PC-9 (cell line): Measurements from ENCODE around the gene HEATR5B. TPM values are rescaled to one million over a fixed set of nuclear protein-coding genes. Genes with fewer than 3 reads are reported as not detected.

ENCODE experiments used
- Bru-seq: library from RNA; stranded (reverse); fragments of 400-500 nt; gene quantifications from one replicate; lab custom pipeline; 2021; lab: Mats Ljungman, UMichigan
- BruChase-seq, 2 experiments: library from RNA; stranded (reverse); fragments of 400-500 nt; gene quantifications; one replicate each; lab custom pipeline; 2021; lab: Mats Ljungman, UMichigan
- BruUV-seq: library from RNA; stranded (reverse); fragments of 400-500 nt; replicated peaks from 2 replicates; lab custom pipeline; 2021; lab: Mats Ljungman, UMichigan
- CTCF ChIA-PET: fragments of 300-600 bp; sonication (Branson Sonifier 250); formaldehyde crosslinking; loops from one replicate; lab custom pipeline; 2022; ENCODE audit warnings: antibody characterized with exemption; lab: Charles Lee
- POLR2A ChIA-PET: fragments of 300-600 bp; sonication (Branson Sonifier 250); formaldehyde crosslinking; loops from one replicate; lab custom pipeline; 2022; ENCODE audit warnings: antibody characterized with exemption; ENCODE audit not compliant: unreplicated experiment; lab: Charles Lee
- DNase-seq, 2 experiments: peaks; one replicate each; pipeline versions ENCODE4 v3.0.0 to v3.0.0-alpha.2; 2015 to 2022; ENCODE audit warnings: mixed read lengths in 1 of 2
- H2AFZ ChIP-seq: fragments of 200-600 bp; sonication (generic); 2 replicates; pipeline ENCODE4 v1.8.1; 2017; ENCODE audit warnings: antibody characterized with exemption
- H3F3A ChIP-seq: fragments of 200-600 bp; sonication (generic); 2 replicates; pipeline ENCODE4 v1.8.1; 2017; ENCODE audit warnings: antibody characterized with exemption, mild to moderate bottlenecking, low read depth; ENCODE audit not compliant: insufficient read depth
- H3K27ac ChIP-seq: fragments of 200-600 bp; sonication (generic); 2 replicates; pipeline ENCODE4 v1.6.1; 2016; ENCODE audit warnings: mixed run types
- H3K27me3 ChIP-seq: fragments of 200-600 bp; sonication (generic); 2 replicates; pipeline ENCODE4 v1.6.1; 2016; ENCODE audit warnings: low read depth, mixed run types; ENCODE audit not compliant: insufficient read depth
- H3K36me3 ChIP-seq: fragments of 200-600 bp; sonication (generic); 2 replicates; pipeline ENCODE4 v1.6.1; 2016; ENCODE audit warnings: low read depth, mixed run types
- H3K4me1 ChIP-seq: fragments of 200-600 bp; sonication (generic); replicated peaks from 2 replicates; pipeline ENCODE4 v1.6.1; 2016; ENCODE audit warnings: mixed run types; ENCODE audit not compliant: insufficient read depth
- H3K4me2 ChIP-seq: fragments of 200-600 bp; sonication (generic); 2 replicates; pipeline ENCODE4 v1.6.1; 2017; ENCODE audit warnings: mixed run types
- H3K4me3 ChIP-seq: fragments of 200-600 bp; sonication (generic); 2 replicates; pipeline ENCODE4 v1.6.1; 2016; ENCODE audit warnings: mixed run types
- H3K79me2 ChIP-seq: fragments of 200-600 bp; sonication (generic); 2 replicates; pipeline ENCODE4 v1.6.1; 2017; ENCODE audit warnings: low read depth, mixed run types
- H3K9me2 ChIP-seq: fragments of 200-600 bp; sonication (generic); 2 replicates; pipeline ENCODE4 v1.8.1; 2017; ENCODE audit warnings: mild to moderate bottlenecking; ENCODE audit not compliant: insufficient read depth
- H3K9me3 ChIP-seq: fragments of 200-600 bp; sonication (generic); 2 replicates; pipeline ENCODE4 v1.8.1; 2016; ENCODE audit warnings: low read depth; ENCODE audit not compliant: insufficient read depth
- H4K20me1 ChIP-seq: fragments of 200-600 bp; sonication (generic); 2 replicates; pipeline ENCODE4 v1.8.1; 2017; ENCODE audit not compliant: insufficient read depth
- EZH2 ChIP-seq: fragments of 200-600 bp; sonication (generic); IDR thresholded peaks from 2 replicates; pipeline ENCODE4 v1.8.0; 2017; ENCODE audit warnings: antibody characterized with exemption, low read depth
- intact Hi-C: fragments of 100-400 bp; cut with micrococcal nuclease; formaldehyde crosslinking; loops from one replicate; pipeline ENCODE4 v1.10.0; 2022; ENCODE audit not compliant: unreplicated experiment
- long read RNA-seq: library from polyadenylated mRNA; stranded (forward); transcript quantifications from one replicate; pipeline ENCODE4 v2.0.0, GENCODE V29; 2022
- total RNA-seq: library from RNA; stranded (reverse); gene quantifications from 2 replicates; pipeline ENCODE4 v1.2.3, GENCODE V29; 2021
- TF ChIP-seq, protein P1 (sequence below): fragments of 200-600 bp; sonication (generic); conservative IDR thresholded peaks from 2 replicates; pipeline ENCODE4 v1.6.1; 2017; ENCODE audit warnings: mixed run types, antibody characterized with exemption, mild to moderate bottlenecking, moderate library complexity

The HEATR5B gene
- total RNA-seq (10.4 and 13.0 TPM in 2 replicates), Bru-seq, nascent RNA (percentile 64 among the genes with signal in this experiment), BruChase-seq, experiment 1, labeled RNA remaining after a 2-hour chase (percentile 69 among the genes with signal in this experiment), BruChase-seq, experiment 2, labeled RNA remaining after a 6-hour chase (percentile 66 among the genes with signal in this experiment)
- long read RNA-seq, full-length matches to known transcripts, result 1 of 9 reads
- long read RNA-seq, partial matches to known transcripts, result 3 of 9 reads
- long read RNA-seq, other reads (novel, unspliced or antisense), result 5 of 9 reads

DNA sequence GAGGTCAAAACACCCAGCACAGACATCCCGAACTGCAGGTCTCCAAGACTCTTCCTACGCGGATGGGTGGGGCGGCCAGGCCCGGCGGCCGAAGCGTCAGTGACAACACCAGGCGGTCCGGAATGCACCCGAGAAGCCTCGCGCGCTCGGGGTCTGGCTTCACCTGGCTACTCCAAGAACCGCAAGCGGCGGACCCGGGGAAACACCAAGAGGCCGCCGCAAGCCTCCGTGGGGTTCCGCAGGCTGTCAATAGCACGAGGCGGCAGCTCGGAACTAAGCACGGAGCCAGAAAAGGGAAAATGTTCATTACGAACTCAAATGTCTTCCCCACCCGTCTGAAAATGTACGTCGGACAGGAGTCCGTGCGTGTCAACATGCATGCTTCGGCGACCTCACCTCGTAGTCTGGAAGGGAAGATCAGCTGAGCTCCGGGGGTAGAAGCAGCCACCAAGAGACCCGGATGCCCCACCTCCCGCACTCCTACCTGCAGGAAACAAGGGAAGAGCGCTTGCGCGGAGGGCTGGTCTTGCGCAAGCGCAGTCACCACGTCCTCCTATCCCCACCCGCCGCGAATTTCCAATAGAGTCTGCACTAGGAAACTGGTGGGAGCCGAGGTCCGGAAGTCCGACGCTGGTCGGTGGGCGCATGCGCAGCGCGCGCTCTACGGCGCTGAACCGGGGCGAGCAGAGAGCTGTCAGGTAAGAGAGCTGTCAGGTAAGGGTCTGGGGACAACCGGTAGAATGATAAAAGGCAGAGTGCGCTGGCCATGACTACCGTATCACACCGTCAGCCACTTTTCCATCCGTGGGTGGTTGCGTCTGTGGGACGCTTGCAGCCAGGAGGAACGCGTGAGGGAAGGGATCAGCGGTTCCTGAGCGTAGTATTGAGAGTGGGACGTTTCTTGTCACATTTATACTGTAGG, at the start of gene HEATR5B, which contains the start of gene GPATCH11:
Gene HEATR5B, minus strand, starts transcription at position 500 of the 922 bp plus-strand sequence. CDS start 958 bp downstream, outside the sequence.
Gene GPATCH11, plus strand, starts transcription at position 646 of the 922 bp plus-strand sequence. CDS start 3,864 bp downstream, outside the sequence.
- H3K4me1 ChIP-seq, result peaks cover 24% of the 10 kb centered on the region
- TF ChIP-seq, protein P1, sequence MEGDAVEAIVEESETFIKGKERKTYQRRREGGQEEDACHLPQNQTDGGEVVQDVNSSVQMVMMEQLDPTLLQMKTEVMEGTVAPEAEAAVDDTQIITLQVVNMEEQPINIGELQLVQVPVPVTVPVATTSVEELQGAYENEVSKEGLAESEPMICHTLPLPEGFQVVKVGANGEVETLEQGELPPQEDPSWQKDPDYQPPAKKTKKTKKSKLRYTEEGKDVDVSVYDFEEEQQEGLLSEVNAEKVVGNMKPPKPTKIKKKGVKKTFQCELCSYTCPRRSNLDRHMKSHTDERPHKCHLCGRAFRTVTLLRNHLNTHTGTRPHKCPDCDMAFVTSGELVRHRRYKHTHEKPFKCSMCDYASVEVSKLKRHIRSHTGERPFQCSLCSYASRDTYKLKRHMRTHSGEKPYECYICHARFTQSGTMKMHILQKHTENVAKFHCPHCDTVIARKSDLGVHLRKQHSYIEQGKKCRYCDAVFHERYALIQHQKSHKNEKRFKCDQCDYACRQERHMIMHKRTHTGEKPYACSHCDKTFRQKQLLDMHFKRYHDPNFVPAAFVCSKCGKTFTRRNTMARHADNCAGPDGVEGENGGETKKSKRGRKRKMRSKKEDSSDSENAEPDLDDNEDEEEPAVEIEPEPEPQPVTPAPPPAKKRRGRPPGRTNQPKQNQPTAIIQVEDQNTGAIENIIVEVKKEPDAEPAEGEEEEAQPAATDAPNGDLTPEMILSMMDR, result no peak
- TF ChIP-seq EZH2, result no peak
- 0 out of 2 replicates have a peak, but pooled peaks cover 6% of the 10 kb centered on the region for H4K20me1 ChIP-seq
- intact Hi-C loops, result no loop called here
- peak within 1 kb of the TSS; percentile 72 for H3K4me3 ChIP-seq
- H3K27me3 ChIP-seq, result no peaks in the 10 kb centered on the region
- peak; percentile 95 for DNase-seq
- ChIA-PET CTCF (no interaction called here), POLR2A (no interaction called here)
- TSS peak; percentile 55 for BruUV-seq
- no peaks in the 10 kb centered on the region for H3K9me2 ChIP-seq
- H3K4me2 ChIP-seq, result peak within 1 kb of the TSS; percentile 97
- H3F3A ChIP-seq, result peaks cover 19% of the 10 kb centered on the region; the same call in 1 of the 2 replicates
- H3K9me3 ChIP-seq, result no peaks in the 10 kb centered on the region
- peaks cover 22% of the 10 kb centered on the region for H3K79me2 ChIP-seq
- H3K27ac ChIP-seq, result peak within 1 kb of the TSS; percentile 40
- H2AFZ ChIP-seq, result peak within 1 kb of the TSS; percentile 94
- no peaks in the 10 kb centered on the region for H3K36me3 ChIP-seq

DNA sequence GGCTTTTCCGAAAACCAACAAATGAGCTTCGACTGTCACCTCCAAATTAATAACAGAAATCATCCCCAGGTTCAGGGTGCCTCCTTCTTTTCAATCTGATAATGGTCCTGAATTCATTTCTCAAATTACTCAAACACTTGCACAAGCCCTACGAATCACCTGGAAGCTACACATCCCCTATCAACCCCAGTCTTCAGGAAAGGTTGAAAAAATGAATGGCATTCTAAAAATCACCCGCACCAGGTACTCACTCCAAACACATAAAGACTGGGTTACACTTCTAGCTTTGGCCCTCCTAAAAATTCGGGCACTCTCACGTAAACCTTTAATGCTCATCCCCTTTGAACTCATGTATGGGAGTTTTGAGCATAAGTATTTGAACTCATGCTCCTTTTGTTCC, 48.7 kb upstream of the HEATR5B start:
- Histone ChIP-seq H3K4me3 (no peak overlapping the region), H3K4me1 (no peaks in the 10 kb centered on the region), H3F3A (no peaks in the 10 kb centered on the region), H3K79me2 (no peaks in the 10 kb centered on the region), H3K9me3 (no peaks in the 10 kb centered on the region), H4K20me1 (no peaks in the 10 kb centered on the region), H3K27ac (no peak overlapping the region), H3K27me3 (no peaks in the 10 kb centered on the region), H3K4me2 (no peak overlapping the region), H3K36me3 (peaks cover 63% of the 10 kb centered on the region), H2AFZ (no peak overlapping the region), H3K9me2 (no peaks in the 10 kb centered on the region)
- intact Hi-C loops, result no loop called here
- ChIA-PET CTCF (no interaction called here), POLR2A (no interaction called here)
- TF ChIP-seq, protein P1, result no peak
- TF ChIP-seq EZH2, result no peak
- DNase-seq, result no peak
- no TSS peak for BruUV-seq

DNA sequence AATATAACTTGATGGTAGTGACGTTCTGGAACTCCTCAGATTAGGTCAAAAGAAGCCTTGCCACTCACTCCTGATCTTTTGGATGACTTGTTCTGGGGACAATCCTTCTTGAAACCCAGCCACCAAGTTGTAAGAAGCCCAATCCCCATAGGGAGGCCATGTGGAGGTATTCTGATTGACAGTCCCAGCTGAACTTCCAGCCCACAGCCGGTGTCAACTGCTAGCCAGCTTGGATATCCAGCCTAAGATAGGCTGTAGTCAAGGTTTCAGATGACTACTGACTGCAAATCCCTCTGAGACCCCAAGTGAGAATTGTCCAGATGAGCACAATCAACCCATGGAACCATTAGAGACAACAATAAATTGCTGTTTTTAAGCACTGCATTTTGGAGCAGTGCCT, 41.2 kb upstream of the HEATR5B start:
- Histone ChIP-seq H3K27ac (no peak overlapping the region), H3K9me3 (no peaks in the 10 kb centered on the region), H3K9me2 (no peaks in the 10 kb centered on the region), H3F3A (no peaks in the 10 kb centered on the region), H3K79me2 (no peaks in the 10 kb centered on the region), H3K4me1 (no peaks in the 10 kb centered on the region), H2AFZ (no peak overlapping the region), H3K4me3 (no peak overlapping the region), H3K4me2 (no peak overlapping the region), H3K27me3 (no peaks in the 10 kb centered on the region), H4K20me1 (no peaks in the 10 kb centered on the region), H3K36me3 (peaks cover 26% of the 10 kb centered on the region)
- no peak for DNase-seq
- no TSS peak for BruUV-seq
- TF ChIP-seq, protein P1, result no peak
- TF ChIP-seq EZH2, result no peak
- intact Hi-C loops, result no loop called here
- ChIA-PET POLR2A (no interaction called here), CTCF (no interaction called here)
